ENCODE results near the gene LAMB1. TPM values are rescaled to one million over a fixed set of nuclear protein-coding genes. Genes with fewer than 3 reads are reported as not detected.

LAMB1 gene
- total and polyA plus RNA-seq, 2 of the 13 experiments (the other 11 are each of a cell fraction or from before 2014, with no cell fraction given), result 109 to 124 TPM

DNA sequence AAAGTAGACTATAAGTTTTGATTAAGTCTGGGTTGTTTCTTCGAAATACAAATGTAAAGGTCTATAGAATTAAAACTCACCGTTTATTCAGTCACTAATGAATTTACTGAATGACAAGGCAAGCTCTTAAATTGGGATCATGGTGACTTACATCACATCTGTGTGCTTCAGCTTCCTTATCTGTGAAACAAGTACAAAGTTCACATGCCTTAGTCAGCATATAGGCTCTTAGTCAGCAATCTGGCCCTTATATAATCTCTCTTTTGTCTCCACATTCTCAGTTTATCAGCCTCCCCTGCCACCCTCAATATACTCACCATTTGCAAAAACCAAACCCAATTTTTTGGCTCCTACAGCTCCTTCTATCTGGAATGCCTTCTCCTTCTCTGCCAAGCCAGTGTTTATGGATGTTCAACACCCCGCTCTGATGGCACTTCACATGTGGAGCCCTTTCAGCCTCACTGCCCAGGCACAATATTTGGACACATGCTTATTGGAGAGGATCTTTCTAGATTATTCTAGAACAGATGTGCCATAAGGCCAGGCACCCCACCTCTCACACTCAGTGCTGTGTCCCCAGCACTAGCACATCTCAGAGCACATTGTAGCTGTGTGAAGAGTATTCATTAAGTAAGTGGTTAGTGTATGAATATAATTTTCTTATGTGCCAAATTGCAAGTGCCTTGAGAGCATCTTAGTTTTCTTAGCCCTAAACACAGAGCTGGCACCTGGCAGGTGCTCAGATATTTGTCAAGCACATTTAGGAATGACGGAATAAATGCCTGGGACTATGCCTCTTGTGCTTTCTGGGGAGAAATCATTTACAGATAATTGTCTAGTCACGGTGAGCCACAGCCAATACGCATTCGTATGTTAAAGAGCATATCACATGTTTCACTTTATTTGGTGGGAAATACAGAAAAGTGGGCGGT, 9.8 kb upstream of the LAMB1 start (continued):
- TF ChIP-seq, protein P1, sequence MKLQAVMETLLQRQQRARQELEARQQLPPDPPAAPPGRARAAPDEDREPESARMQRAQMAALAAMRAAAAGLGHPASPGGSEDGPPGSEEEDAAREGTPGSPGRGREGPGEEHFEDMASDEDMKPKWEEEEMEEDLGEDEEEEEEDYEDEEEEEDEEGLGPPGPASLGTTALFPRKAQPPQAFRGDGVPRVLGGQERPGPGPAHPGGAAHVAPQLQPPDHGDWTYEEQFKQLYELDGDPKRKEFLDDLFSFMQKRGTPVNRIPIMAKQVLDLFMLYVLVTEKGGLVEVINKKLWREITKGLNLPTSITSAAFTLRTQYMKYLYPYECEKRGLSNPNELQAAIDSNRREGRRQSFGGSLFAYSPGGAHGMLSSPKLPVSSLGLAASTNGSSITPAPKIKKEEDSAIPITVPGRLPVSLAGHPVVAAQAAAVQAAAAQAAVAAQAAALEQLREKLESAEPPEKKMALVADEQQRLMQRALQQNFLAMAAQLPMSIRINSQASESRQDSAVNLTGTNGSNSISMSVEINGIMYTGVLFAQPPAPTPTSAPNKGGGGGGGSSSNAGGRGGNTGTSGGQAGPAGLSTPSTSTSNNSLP (IDR thresholded peaks at IDR 0.05; ENCODE audit: low read depth, low read length), result peak; percentile 75
- no peak for TF ChIP-seq GABPA (IDR thresholded peaks at IDR 0.05; ENCODE audit: low read depth, low read length)
- TF ChIP-seq GABPA (CRISPR knock-in tag; IDR thresholded peaks at IDR 0.05; ENCODE audit: low read depth), result no peak
- peak in 1 of 2 experiments; percentile 93; a peak in 3 of 4 replicates for TF ChIP-seq EP300 (IDR thresholded peaks at IDR 0.05; ENCODE audit: low read depth in 2 of 2, low read length in 2 of 2)
- peak; percentile 72; the same call in 1 of the 2 replicates for TF ChIP-seq EP300 (CRISPR knock-in tag; IDR thresholded peaks at IDR 0.05; ENCODE audit: borderline replicate concordance)
- 0 out of 2 replicates have a peak, but pooled peaks have one; percentile 34 for TF ChIP-seq ZNF878 (CRISPR knock-in tag; IDR thresholded peaks at IDR 0.05)
- no peak for TF ChIP-seq MEIS1 (CRISPR knock-in tag; IDR thresholded peaks at IDR 0.05; ENCODE audit: borderline replicate concordance)
- peak; percentile 44; the same call in 1 of the 2 replicates for TF ChIP-seq REPIN1 (CRISPR knock-in tag; IDR thresholded peaks at IDR 0.05; ENCODE audit: borderline replicate concordance, low read depth)
- TF ChIP-seq LCORL (IDR thresholded peaks at IDR 0.05), result 0 out of 2 replicates have a peak, but pooled peaks have one; percentile 48
- TF ChIP-seq LCORL (CRISPR knock-in tag; IDR thresholded peaks at IDR 0.05), result peak; percentile 84
- TF ChIP-seq, protein P2, sequence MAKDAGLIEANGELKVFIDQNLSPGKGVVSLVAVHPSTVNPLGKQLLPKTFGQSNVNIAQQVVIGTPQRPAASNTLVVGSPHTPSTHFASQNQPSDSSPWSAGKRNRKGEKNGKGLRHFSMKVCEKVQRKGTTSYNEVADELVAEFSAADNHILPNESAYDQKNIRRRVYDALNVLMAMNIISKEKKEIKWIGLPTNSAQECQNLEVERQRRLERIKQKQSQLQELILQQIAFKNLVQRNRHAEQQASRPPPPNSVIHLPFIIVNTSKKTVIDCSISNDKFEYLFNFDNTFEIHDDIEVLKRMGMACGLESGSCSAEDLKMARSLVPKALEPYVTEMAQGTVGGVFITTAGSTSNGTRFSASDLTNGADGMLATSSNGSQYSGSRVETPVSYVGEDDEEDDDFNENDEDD (CRISPR knock-in tag; IDR thresholded peaks at IDR 0.05; ENCODE audit: borderline replicate concordance), result no peak
- no peak for TF ChIP-seq ZNF160 (CRISPR knock-in tag; IDR thresholded peaks at IDR 0.05)
- TF ChIP-seq, protein P3, sequence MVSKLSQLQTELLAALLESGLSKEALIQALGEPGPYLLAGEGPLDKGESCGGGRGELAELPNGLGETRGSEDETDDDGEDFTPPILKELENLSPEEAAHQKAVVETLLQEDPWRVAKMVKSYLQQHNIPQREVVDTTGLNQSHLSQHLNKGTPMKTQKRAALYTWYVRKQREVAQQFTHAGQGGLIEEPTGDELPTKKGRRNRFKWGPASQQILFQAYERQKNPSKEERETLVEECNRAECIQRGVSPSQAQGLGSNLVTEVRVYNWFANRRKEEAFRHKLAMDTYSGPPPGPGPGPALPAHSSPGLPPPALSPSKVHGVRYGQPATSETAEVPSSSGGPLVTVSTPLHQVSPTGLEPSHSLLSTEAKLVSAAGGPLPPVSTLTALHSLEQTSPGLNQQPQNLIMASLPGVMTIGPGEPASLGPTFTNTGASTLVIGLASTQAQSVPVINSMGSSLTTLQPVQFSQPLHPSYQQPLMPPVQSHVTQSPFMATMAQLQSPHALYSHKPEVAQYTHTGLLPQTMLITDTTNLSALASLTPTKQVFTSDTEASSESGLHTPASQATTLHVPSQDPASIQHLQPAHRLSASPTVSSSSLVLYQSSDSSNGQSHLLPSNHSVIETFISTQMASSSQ (IDR thresholded peaks at IDR 0.05; ENCODE audit: low read depth), result peak; percentile 69; the same call in 1 of the 2 replicates
- TF ChIP-seq, protein P3 (CRISPR knock-in tag; IDR thresholded peaks at IDR 0.05; ENCODE audit: borderline replicate concordance), result peak; percentile 86; the same call in 1 of the 2 replicates
- TF ChIP-seq MIER3 (CRISPR knock-in tag; IDR thresholded peaks at IDR 0.05; ENCODE audit: borderline replicate concordance), result peak; percentile 85; the same call in 1 of the 2 replicates
- TF ChIP-seq, protein P4, sequence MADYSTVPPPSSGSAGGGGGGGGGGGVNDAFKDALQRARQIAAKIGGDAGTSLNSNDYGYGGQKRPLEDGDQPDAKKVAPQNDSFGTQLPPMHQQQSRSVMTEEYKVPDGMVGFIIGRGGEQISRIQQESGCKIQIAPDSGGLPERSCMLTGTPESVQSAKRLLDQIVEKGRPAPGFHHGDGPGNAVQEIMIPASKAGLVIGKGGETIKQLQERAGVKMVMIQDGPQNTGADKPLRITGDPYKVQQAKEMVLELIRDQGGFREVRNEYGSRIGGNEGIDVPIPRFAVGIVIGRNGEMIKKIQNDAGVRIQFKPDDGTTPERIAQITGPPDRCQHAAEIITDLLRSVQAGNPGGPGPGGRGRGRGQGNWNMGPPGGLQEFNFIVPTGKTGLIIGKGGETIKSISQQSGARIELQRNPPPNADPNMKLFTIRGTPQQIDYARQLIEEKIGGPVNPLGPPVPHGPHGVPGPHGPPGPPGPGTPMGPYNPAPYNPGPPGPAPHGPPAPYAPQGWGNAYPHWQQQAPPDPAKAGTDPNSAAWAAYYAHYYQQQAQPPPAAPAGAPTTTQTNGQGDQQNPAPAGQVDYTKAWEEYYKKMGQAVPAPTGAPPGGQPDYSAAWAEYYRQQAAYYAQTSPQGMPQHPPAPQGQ (CRISPR knock-in tag; IDR thresholded peaks at IDR 0.05; ENCODE audit: borderline replicate concordance), result no peak
- TF ChIP-seq ARNT (IDR thresholded peaks at IDR 0.05), result no peak
- TF ChIP-seq ATF7 (IDR thresholded peaks at IDR 0.05), result no peak
- TF ChIP-seq ATF7 (CRISPR knock-in tag; IDR thresholded peaks at IDR 0.05), result no peak; the same call in 1 of the 2 replicates
- TF ChIP-seq NR2C2 (CRISPR knock-in tag; IDR thresholded peaks at IDR 0.05; ENCODE audit: borderline replicate concordance), result peak; percentile 40; the same call in 1 of the 2 replicates

Data from HepG2 (cell line).